GM21390 (cell line): Measurements from ENCODE around the gene SLC46A3.
"Not testable (repeated sequence)": the region's sequence is repeated elsewhere in the genome, so short reads cannot be mapped to it uniquely, and the experiment has no call there.

Source experiments
- ATAC-seq: cut with Tn5 transposase; IDR thresholded peaks from one replicate; pipeline ENCODE4 v1.9.1; 2021; ENCODE audit not compliant: unreplicated experiment

The SLC46A3 gene

DNA sequence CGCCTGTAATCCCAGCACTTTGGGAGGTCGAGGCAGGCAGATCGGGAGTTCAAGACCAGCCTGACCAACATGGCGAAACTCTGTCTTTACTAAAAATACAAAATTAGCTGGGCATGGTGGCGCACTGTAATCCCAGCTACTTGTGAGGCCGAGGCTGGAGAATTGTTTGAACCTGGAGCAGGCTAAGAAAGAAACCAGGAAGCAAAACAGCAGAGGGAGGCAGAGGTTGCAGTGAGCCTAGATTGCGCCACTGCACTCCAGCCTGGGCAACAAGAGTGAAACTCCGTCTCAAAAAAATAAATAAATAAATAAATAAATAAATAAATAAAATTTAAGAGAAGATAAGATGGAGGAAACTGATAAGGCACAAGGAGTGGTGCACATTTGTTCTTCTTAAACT, 35.6 kb downstream of the SLC46A3 start:
- ATAC-seq = not testable (repeated sequence)

DNA sequence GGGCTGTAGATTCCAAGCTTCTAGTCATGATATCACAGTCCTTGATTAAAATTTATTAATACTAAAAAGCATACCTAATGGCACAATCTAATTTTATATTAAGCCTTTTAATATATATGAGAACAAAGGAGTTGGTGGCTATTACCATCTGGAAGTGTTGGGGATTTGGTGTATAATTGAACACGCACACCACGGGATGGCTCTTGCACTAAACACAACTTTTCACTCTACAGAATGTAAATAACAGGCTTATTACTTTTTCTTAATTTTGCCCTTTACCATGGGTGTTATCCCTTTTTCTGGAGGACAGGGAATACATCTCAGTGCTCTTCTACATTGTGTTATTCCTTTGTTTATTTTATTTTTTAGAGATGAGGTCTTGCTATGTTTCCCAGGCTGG, 38.2 kb downstream of the SLC46A3 start:
- no peak for ATAC-seq

DNA sequence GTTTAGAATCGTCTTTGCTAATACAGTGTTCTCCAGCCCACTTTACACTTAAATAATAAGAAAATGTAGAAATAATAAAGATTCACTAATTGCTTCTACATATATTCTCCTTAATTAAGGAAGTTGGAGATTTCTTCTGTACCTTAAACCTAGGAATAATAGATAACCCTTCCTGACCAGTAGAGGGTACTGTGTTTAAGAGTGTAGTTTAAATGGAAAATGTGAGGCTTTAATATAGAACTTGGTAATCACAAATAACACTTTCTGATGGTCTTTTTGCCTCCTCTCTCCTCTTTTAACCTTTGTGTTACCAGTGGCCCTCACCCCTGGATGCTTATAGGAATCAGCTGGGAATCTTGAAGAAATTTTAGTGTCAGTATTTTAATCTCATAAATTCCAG, 39.1 kb downstream of the SLC46A3 start:
- ATAC-seq = no peak

DNA sequence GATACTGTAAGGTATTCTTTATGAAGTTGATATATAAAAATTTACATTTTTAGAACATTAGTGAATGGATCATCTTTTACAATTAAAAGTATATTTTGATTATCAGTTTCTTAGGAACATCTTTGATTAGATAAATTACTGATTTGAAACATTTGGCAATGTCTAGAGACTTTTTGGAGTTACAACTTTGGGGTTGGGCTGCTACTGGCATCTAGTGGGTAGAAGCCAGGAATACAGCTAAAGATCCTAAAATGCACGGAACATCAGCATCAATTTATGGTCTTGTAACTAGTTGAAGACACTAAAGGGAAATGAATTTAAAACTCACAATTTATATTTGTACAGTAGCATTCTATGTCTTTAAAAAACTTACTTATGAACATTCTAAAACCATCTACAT, 40.0 kb downstream of the SLC46A3 start:
- no peak for ATAC-seq

- ATAC-seq = no peak
Observed at GRCh38 chr13:28671126-28671792, 47.5 kb downstream of the SLC46A3 start.

DNA sequence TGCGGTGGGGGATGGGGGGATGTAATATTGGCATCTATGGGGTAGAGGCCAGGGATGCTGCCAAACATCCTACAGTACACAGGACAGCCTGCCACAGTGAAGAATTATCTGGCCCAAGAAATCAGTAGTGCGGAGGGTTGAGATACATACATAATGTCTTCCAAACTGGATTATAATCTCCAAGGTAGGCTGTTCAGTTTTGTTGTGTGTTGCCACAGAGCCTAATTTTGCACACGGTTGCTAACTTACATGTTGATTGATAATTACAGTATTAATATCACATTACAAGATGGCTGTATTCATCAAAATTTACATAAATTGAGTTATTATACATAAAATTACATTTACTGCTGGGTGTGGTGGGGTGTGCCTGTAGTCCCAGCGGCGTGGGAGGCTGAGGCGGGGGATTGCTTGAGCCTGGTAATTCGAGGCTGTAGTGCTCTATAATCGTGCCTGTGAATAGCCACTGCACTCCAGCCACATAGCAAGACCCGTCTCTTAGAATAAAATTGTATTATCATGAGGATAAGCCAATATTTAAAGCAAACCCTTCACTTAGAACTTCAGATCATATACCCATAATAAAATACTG, 51.8 kb downstream of the SLC46A3 start:
- no peak for ATAC-seq

- ATAC-seq = peak; percentile 37
Observed at GRCh38 chr13:28659621-28659970, 59.2 kb downstream of the SLC46A3 start.

DNA sequence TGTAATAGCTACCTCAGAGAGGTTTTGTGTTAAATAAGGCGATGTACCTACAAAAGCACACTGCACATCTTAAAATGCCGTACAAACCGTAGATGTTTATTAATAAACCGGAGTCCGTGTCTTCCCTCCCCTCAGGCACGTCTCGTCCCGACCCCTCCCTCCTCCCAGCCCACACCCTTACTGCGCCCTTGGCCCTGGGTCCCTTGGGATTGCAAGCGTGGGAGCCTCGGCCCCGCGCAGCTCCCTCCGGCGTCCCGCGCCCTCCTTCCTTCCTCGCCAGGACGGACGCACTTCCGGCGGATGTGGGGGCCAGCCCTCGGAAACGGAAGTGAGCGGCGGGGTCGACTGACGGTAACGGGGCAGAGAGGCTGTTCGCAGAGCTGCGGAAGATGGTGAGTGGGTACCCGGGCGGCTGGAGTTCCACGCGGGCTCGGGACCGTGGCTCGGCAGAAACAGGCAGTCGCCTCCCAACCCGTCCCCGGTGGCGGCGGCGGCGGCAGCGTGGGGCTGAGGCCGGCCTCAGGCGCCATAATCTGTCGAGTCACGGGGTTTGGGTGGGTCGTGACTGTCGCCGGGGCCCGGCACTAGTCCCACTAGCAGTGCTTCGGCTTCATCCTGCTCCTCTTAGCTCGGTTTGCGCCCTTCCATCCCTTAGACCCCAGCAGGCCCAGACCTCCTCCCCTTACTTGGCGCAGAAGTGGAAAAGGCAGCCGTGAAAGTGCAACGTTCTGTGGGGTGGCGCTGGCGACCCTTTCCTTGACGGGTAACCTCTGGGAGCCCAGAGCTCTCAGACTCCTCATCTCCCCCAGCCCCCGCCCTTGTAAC, 59.8 kb downstream of the SLC46A3 start, which contains the start of gene POMP:
POMP (plus strand) TSS at position 335 of the 825 bp plus-strand sequence; CDS start at position 390, 55 bp downstream.
- ATAC-seq = peak; percentile 83

GRCh38 chr13:28658539-28658795, 60.3 kb downstream of the SLC46A3 start:
- peak; percentile 15 for ATAC-seq

DNA sequence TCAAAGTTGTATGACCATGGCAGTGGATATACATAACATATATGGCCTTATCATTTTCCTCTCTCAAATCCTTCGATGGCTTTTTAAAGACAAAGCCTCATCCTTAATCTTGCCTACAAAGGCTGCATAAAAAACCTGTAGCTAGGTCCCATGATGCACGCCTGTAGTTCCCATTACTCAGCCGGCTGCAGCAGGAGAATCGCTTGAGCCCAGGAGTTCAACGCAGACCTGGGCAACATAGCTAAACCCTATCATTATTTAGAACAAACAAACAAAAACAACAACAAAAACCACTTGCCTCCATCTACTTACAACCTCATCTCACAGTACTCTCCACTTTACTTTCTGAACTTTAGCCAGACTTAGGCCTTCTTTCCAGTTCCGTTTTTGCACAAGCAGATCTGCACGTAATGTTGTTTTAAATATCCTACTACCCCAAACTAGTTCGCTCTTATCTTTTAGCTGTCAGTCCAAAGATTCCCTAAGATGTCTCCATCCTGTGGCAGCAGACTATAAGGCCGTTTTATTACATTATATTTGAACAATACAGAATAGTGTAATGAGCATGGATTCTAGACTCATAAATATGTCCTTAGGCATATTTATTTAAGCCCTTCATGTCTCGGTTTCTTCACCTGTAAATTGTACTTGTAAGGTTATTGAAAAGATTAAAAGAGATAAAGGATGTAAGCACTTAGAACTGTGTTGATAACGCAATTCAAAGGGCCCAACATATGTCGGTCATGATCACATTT, 60.8 kb downstream of the SLC46A3 start:
- no peak for ATAC-seq

GRCh38 chr13:28655561-28655960, 63.2 kb downstream of the SLC46A3 start:
- no peak for ATAC-seq

GRCh38 chr13:28654276-28654675, 64.5 kb downstream of the SLC46A3 start:
- no peak for ATAC-seq

DNA sequence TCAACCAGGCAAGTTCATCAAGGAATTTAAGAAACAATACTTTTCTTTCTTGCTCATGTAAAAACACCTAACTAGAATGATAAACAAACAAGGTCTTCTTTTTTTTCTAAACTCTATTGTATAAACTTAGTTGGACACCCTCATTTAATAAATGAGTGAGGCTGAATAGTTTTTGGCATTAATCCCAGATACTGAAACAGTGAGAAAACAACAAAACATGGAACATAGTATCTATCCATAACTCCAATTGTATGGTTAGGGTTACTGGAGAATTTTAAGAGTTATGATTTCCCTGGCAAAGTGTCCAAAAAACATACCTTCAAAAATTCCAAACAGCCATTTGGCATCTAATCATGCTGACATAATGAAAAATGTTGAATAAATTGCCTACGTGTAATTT, 65.7 kb downstream of the SLC46A3 start:
- ATAC-seq = no peak

DNA sequence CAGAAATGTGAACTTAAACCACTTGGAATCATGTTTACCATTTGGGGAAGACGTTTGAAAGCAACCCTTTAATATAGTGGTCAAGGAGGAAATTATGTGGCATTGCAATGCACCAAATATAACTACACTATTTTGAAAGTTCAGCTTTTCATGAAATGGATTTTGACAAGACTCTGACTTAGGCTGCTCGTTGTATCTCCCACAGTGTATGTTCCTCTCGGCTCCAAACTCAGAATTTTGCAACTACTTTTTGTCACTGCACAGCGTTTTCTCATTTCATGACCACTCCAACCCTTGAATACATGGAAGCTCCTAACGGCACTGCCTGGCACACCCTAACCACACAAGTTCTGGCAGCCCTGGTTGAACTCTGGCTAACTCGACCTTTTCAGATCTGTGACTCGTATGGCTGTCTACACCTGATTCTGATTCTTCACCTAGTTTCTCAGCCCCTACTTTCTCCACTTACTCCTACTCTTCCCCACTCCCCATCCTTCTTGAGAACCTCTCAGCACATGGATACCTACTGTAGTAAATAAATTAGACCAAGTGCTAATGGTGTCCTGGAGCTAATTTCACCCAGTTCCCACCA, 66.9 kb downstream of the SLC46A3 start:
- no peak for ATAC-seq

GRCh38 chr13:28650284-28650683, 68.5 kb downstream of the SLC46A3 start:
- no peak for ATAC-seq
